HepG2 (cell line): ENCODE data around the gene DLG4. TPM values are rescaled to one million over a fixed set of nuclear protein-coding genes. Genes with fewer than 3 reads are reported as not detected.

ENCODE experiments used
- ATAC-seq: fragments of 200-7000 bp; cut with Tn5 transposase; 3 replicates; pipeline ENCODE4 v1.9.1; 2020; ENCODE audit warnings: mild to moderate bottlenecking, moderate library complexity
- BruUV-seq: library from RNA; stranded (reverse); fragments of 400-500 nt; replicated peaks from 2 replicates; lab custom pipeline; 2021; lab: Mats Ljungman, UMichigan
- CTCF ChIA-PET: fragments of 300-600 bp; formaldehyde crosslinking; extraction: SDS; loops from one replicate; lab custom pipeline; 2021; ENCODE audit warnings: low total read pairs, inconsistent platforms, low intra/inter-chr PET ratio; lab: Yijun Ruan, JAX
- POLR2A ChIA-PET: fragments of 350-600 bp; sonication (Branson Sonifier 250); formaldehyde crosslinking; loops from one replicate; lab custom pipeline; 2020; ENCODE audit warnings: antibody characterized with exemption, inconsistent platforms; lab: Yijun Ruan, JAX
- DNase-seq: peaks from one replicate; pipeline ENCODE4 v3.0.0-alpha.2; 2015; ENCODE audit warnings: low spot score
- FAIRE-seq: peaks from 3 replicates; lab custom pipeline; 2011; peaks lifted over from hg19 to GRCh38; lab: Jason Lieb, UNC
- H2AFZ ChIP-seq: one replicate; pipeline ENCODE4 v1.6.1; 2011; ENCODE audit warnings: low read length, inconsistent platforms
- H3K27ac ChIP-seq: fragments of 300-600 bp; 3 replicates; pipeline ENCODE4 v1.8.0; 2011; ENCODE audit warnings: mixed run types, mild to moderate bottlenecking, mixed read lengths, low read length, inconsistent platforms; ENCODE audit not compliant: insufficient read depth; ENCODE audit errors: extremely low read length
- H3K27me3 ChIP-seq, 2 experiments: fragments of 200-600 bp in 1 of 2; 2 replicates in 1 of 2; 3 replicates in 1 of 2; pipeline versions ENCODE4 v1.6.0 to v1.8.0; 2011; ENCODE audit warnings: low read length in 2 of 2, mild to moderate bottlenecking in 2 of 2, moderate library complexity in 2 of 2, inconsistent platforms in 1 of 2; ENCODE audit not compliant: insufficient read depth in 2 of 2, control insufficient read depth in 1 of 2
- H3K36me3 ChIP-seq, 2 experiments: fragments of 200-600 bp in 1 of 2; replicated peaks in 1 of 2; 2 replicates in 1 of 2; 3 replicates in 1 of 2; pipeline versions ENCODE4 v1.5.1 to v1.8.0; 2011; ENCODE audit warnings: low read length in 2 of 2, inconsistent platforms in 1 of 2; ENCODE audit not compliant: insufficient read depth in 2 of 2, control insufficient read depth in 1 of 2
- H3K4me1 ChIP-seq: 2 replicates; pipeline ENCODE4 v1.5.1; 2012; ENCODE audit warnings: low read length, inconsistent platforms; ENCODE audit not compliant: insufficient read depth
- H3K4me2 ChIP-seq: 2 replicates; pipeline ENCODE4 v1.6.0; 2011; ENCODE audit warnings: low read depth, low read length, inconsistent platforms
- H3K4me3 ChIP-seq, 3 experiments: fragments of 200-600 bp in 1 of 3; sonication (generic), shearing (Covaris generic) in 1 of 3; replicated peaks in 1 of 3; 2 replicates each; pipeline ENCODE4 v1.5.1; 2011 to 2016; ENCODE audit warnings: low read length in 3 of 3, inconsistent platforms in 2 of 3, low read depth in 2 of 3, mild to moderate bottlenecking in 2 of 3, control low read depth in 1 of 3, mixed read lengths in 1 of 3; ENCODE audit not compliant: insufficient read depth in 1 of 3
- H3K79me2 ChIP-seq: one replicate; pipeline ENCODE4 v1.6.1; 2011; ENCODE audit warnings: low read length, inconsistent platforms; ENCODE audit not compliant: insufficient read depth
- H3K9ac ChIP-seq: 2 replicates; pipeline ENCODE4 v1.6.0; 2011; ENCODE audit warnings: mild to moderate bottlenecking, low read depth, low read length, inconsistent platforms; ENCODE audit not compliant: insufficient read depth
- H3K9me3 ChIP-seq: 2 replicates; pipeline ENCODE4 v1.5.1; 2012; ENCODE audit warnings: mild to moderate bottlenecking, low read length
- H4K20me1 ChIP-seq: 2 replicates; pipeline ENCODE4 v1.6.0; 2011; ENCODE audit warnings: inconsistent platforms, mild to moderate bottlenecking, low read length, moderate library complexity; ENCODE audit not compliant: insufficient read depth
- POLR2G ChIP-seq: fragments of 200-400 bp; formaldehyde crosslinking; IDR thresholded peaks from 2 replicates; pipeline ENCODE4 v1.6.1; 2018; ENCODE audit warnings: mild to moderate bottlenecking, low read depth, low read length, moderate library complexity
- RBFOX2 ChIP-seq: fragments of 200-400 bp; formaldehyde crosslinking; IDR thresholded peaks from 2 replicates; pipeline ENCODE4 v1.6.1; 2017; ENCODE audit warnings: low read depth, mild to moderate bottlenecking, low read length
- ZHX1 ChIP-seq: sonication (generic); formaldehyde crosslinking; IDR thresholded peaks from 2 replicates; pipeline ENCODE4 v1.8.1; 2022; ENCODE audit warnings: low read depth, mild to moderate bottlenecking, missing genetic modification reagents
- ZNF280D ChIP-seq: sonication (generic); formaldehyde crosslinking; IDR thresholded peaks from 2 replicates; pipeline ENCODE4 v1.5.1; 2020; ENCODE audit warnings: mild to moderate bottlenecking, missing genetic modification reagents
- WGBS: methylation state at CpG from one replicate; pipeline ENCODE4 v1.1.6; 2017; ENCODE audit warnings: low lambda C conversion rate; 5-methylcytosine and 5-hydroxymethylcytosine counted together
- in situ Hi-C: cut with HindIII; loops from 2 replicates; pipeline ENCODE4 v1.10.0; 2017; ENCODE audit warnings: low pct_unique_long_range_greater_than_20kb; ENCODE audit not compliant: extremely low pct_ligation_motif_present
- intact Hi-C: fragments of 100-400 bp; cut with micrococcal nuclease; formaldehyde crosslinking; loops from one replicate; pipeline ENCODE4 v1.10.0; 2022; ENCODE audit not compliant: unreplicated experiment
- polyA plus RNA-seq, 8 experiments: library from polyadenylated mRNA; depleted of rRNA in 3 of 8; stranded (reverse) in 7 of 8; unstranded in 1 of 8; fragments of >200 nt; fragmentation: Illumina TruSeq in 4 of 8; extraction: Trizol in 4 of 8; gene quantifications; 2 replicates each; pipeline versions ENCODE4 v1.2.1 to v1.2.3, GENCODE V29; 2011 to 2016; ENCODE audit warnings: low read depth in 4 of 8, missing spikeins in 1 of 8, mixed read lengths in 1 of 8; ENCODE audit not compliant: insufficient read depth in 1 of 8
- total RNA-seq, 5 experiments: library from RNA; depleted of rRNA; stranded (reverse); fragments of >200 nt; fragmentation: Illumina TruSeq; extraction: Trizol; gene quantifications; 2 replicates each; pipeline ENCODE4 v1.2.3, GENCODE V29; 2016; ENCODE audit warnings: low read depth in 1 of 5

Gene DLG4
- total and polyA plus RNA-seq, 2 of the 13 experiments (the other 11 are each of a cell fraction or from before 2014, with no cell fraction given) = 0.71 to 4.3 TPM

- TF ChIP-seq ZNF280D (no peak), RBFOX2 (peak; percentile 48)
Observed at GRCh38 chr17:7260651-7261378, 41.2 kb upstream of the DLG4 start (continued).

- Histone ChIP-seq H4K20me1 (no peaks in the 10 kb centered on the region), H3K27me3 (no peaks in the 10 kb centered on the region), H3K27ac (no peak overlapping the region), H3K4me1 (peaks cover 59% of the 10 kb centered on the region), H3K9me3 (no peaks in the 10 kb centered on the region), H3K36me3 (peaks cover 2 to 3% of the 10 kb centered on the region in 2 experiments; a peak in 3 of 5 replicates), H3K79me2 (no peaks in the 10 kb centered on the region), H3K4me2 (no peak overlapping the region), H3K9ac (no peak overlapping the region), H3K4me3 (no peak overlapping the region), H2AFZ (no peak overlapping the region)
- ChIA-PET POLR2A (interaction anchor here (1.0 to 3.5 kb wide), 3 partner anchors 10 to 26 kb away, joined by 4 to 35 read pairs (median 5); partner anchors contain the start of genes DVL2, GABARAP and PHF23), CTCF (no interaction called here)
- no TSS peak for BruUV-seq
- intact Hi-C loops (no loop called here), in situ Hi-C loops (no loop called here)
- FAIRE-seq = no peak
- DNase-seq = no peak
- no peak for ATAC-seq
- TF ChIP-seq POLR2G (0 out of 2 replicates have a peak, but pooled peaks have one; percentile 60), ZHX1 (CRISPR knock-in tag) (no peak)
- 94% methylated on average over 3 of the region's 4 CpGs for WGBS
Observed at GRCh38 chr17:7260151-7260550, 40.5 kb upstream of the DLG4 start.
